BJ (cell line): ENCODE measurements around the gene AASDHPPT. TPM values are rescaled to one million over a fixed set of nuclear protein-coding genes. Genes with fewer than 3 reads are reported as not detected.
A peak's percentile ranks its signal among the peaks of the same experiment; 100 is the strongest.

Source experiments
- CTCF ChIA-PET: fragments of 350-600 bp; formaldehyde crosslinking; extraction: SDS; loops from one replicate; lab custom pipeline; 2021; ENCODE audit warnings: antibody characterized with exemption, inconsistent platforms; lab: Yijun Ruan, JAX
- POLR2A ChIA-PET: fragments of 300-600 bp; sonication (Branson Sonifier 250); formaldehyde crosslinking; extraction: SDS; loops from one replicate; lab custom pipeline; 2021; ENCODE audit warnings: antibody characterized with exemption; lab: Charles Lee
- DNase-seq: peaks from one replicate; pipeline ENCODE4 v3.0.0-alpha.2; 2011; ENCODE audit warnings: low read depth
- H3K27me3 ChIP-seq: 2 replicates; pipeline ENCODE4 v1.6.0; 2011; ENCODE audit warnings: low read length; ENCODE audit not compliant: control insufficient read depth, insufficient read depth
- H3K36me3 ChIP-seq: 2 replicates; pipeline ENCODE4 v1.5.1; 2011; ENCODE audit warnings: low read length; ENCODE audit not compliant: control insufficient read depth, insufficient read depth
- H3K4me3 ChIP-seq: 2 replicates; pipeline ENCODE4 v1.5.1; 2011; ENCODE audit warnings: low read depth, mild to moderate bottlenecking, control low read depth, low read length
- CTCF ChIP-seq: IDR thresholded peaks from 2 replicates; pipeline ENCODE4 v1.5.1; 2011; ENCODE audit warnings: low read depth, mild to moderate bottlenecking, control low read depth, inconsistent platforms, low read length, moderate library complexity; ENCODE audit not compliant: insufficient read depth
- polyA plus RNA-seq: library from polyadenylated mRNA; depleted of rRNA; stranded (reverse); fragments of >200 nt; gene quantifications from 2 replicates; pipeline ENCODE4 v1.2.3, GENCODE V29; 2011

Gene AASDHPPT
- polyA plus RNA-seq, 1 experiment: 30.4 TPM

GRCh38 chr11:106076171-106076918 is 1.1 kb upstream of the AASDHPPT start:
- H3K36me3 ChIP-seq: no peaks in the 10 kb centered on the region
- TF ChIP-seq CTCF: no peak
- ChIA-PET POLR2A (no interaction called here), CTCF (interaction anchor here (0.9 to 1.5 kb wide), 3 partner anchors 11 to 32 kb away, joined by 3 to 4 read pairs (median 4); no protein-coding TSS in a partner anchor)
- no peak for DNase-seq
- H3K4me3 ChIP-seq: peak overlapping the region; percentile 96
- H3K27me3 ChIP-seq: no peaks in the 10 kb centered on the region

- DNase-seq: peak; percentile 97
- CTCF ChIA-PET: interaction anchor here (0.7 to 1.5 kb wide), 4 partner anchors 11 to 32 kb away, joined by 3 to 4 read pairs (median 4); no protein-coding TSS in a partner anchor
- POLR2A ChIA-PET: interaction anchor here (0.7 to 0.8 kb wide), 3 partner anchors 10 to 16 kb away, joined by 3 to 9 read pairs (median 9); no protein-coding TSS in a partner anchor
- peak; percentile 68 for TF ChIP-seq CTCF
- Histone ChIP-seq H3K36me3 (no peaks in the 10 kb centered on the region), H3K4me3 (peak within 1 kb of the TSS; percentile 96), H3K27me3 (no peaks in the 10 kb centered on the region)
These were observed 398 bp upstream of the AASDHPPT start, which contains the start of gene KBTBD3 for GRCh38 chr11:106076919-106077608. Gene KBTBD3, minus strand, starts transcription at chr11:106077347. Its CDS starts 18,250 bp downstream, at chr11:106059097.

- Histone ChIP-seq H3K4me3 (no peak overlapping the region), H3K36me3 (peaks cover 3% of the 10 kb centered on the region; the same call in 1 of the 2 replicates), H3K27me3 (no peaks in the 10 kb centered on the region)
- TF ChIP-seq CTCF: no peak
- no peak for DNase-seq
- POLR2A ChIA-PET: no interaction called here
- CTCF ChIA-PET: no interaction called here
These were observed 4.6 kb downstream of the AASDHPPT start for GRCh38 chr11:106082096-106082495.

- H3K4me3 ChIP-seq: no peak overlapping the region
- no peak for TF ChIP-seq CTCF
- DNase-seq: no peak
- no peaks in the 10 kb centered on the region for H3K27me3 ChIP-seq
- CTCF ChIA-PET: interaction anchor here (1.4 kb wide), 1 partner anchor 499 kb away, joined by 7 read pairs; no protein-coding TSS in a partner anchor
- peaks cover 3% of the 10 kb centered on the region; the same call in 1 of the 2 replicates for H3K36me3 ChIP-seq
- POLR2A ChIA-PET: no interaction called here
These were observed 8.7 kb downstream of the AASDHPPT start for GRCh38 chr11:106086135-106086534.

GRCh38 chr11:106086850-106087249 is 9.4 kb downstream of the AASDHPPT start:
- POLR2A ChIA-PET: interaction anchor here (1.0 kb wide), 1 partner anchor 10 kb away, joined by 9 read pairs; the partner anchor contains the start of genes AASDHPPT and KBTBD3
- H3K36me3 ChIP-seq: peaks cover 3% of the 10 kb centered on the region; the same call in 1 of the 2 replicates
- no peak for TF ChIP-seq CTCF
- CTCF ChIA-PET: interaction anchor here (1.1 to 1.4 kb wide), 4 partner anchors 13 to 498 kb away, joined by 3 to 7 read pairs (median 4); no protein-coding TSS in a partner anchor
- H3K4me3 ChIP-seq: no peak overlapping the region
- H3K27me3 ChIP-seq: no peaks in the 10 kb centered on the region
- DNase-seq: no peak
